ENCODE data around the gene TCERG1L.

TCERG1L gene

GRCh38 chr10:131065673-131066305, 245.7 kb downstream of the TCERG1L start:
- DNase-seq (ENCODE audit: low read depth), result no peak

GRCh38 chr10:131063311-131063710, 248.2 kb downstream of the TCERG1L start:
- no peak for DNase-seq (ENCODE audit: low read depth)

GRCh38 chr10:131062621-131063260, 248.8 kb downstream of the TCERG1L start:
- no peak for DNase-seq (ENCODE audit: low read depth)

- no peak for DNase-seq (ENCODE audit: low read depth)
Measured at GRCh38 chr10:131061216-131061615, 250.3 kb downstream of the TCERG1L start.

- DNase-seq (ENCODE audit: low read depth), result no peak
Measured at GRCh38 chr10:131059881-131060280, 251.6 kb downstream of the TCERG1L start.

- no peak for DNase-seq (ENCODE audit: low read depth)
Measured at GRCh38 chr10:131058799-131059198, 252.7 kb downstream of the TCERG1L start.

- DNase-seq (ENCODE audit: low read depth), result no peak
Measured at GRCh38 chr10:131056781-131057180, 254.7 kb downstream of the TCERG1L start.

- DNase-seq (ENCODE audit: low read depth), result no peak
Measured at GRCh38 chr10:131056091-131056579, 255.4 kb downstream of the TCERG1L start.

GRCh38 chr10:131055437-131055836, 256.1 kb downstream of the TCERG1L start:
- DNase-seq (ENCODE audit: low read depth), result no peak

- no peak for DNase-seq (ENCODE audit: low read depth)
Measured at GRCh38 chr10:131053192-131053591, 258.3 kb downstream of the TCERG1L start.

GRCh38 chr10:131050162-131050766, 261.3 kb downstream of the TCERG1L start:
- DNase-seq (ENCODE audit: low read depth), result no peak

- no peak for DNase-seq (ENCODE audit: low read depth)
Measured at GRCh38 chr10:131049016-131049415, 262.5 kb downstream of the TCERG1L start.

- no peak for DNase-seq (ENCODE audit: low read depth)
Measured at GRCh38 chr10:131048606-131049005, 262.9 kb downstream of the TCERG1L start.

GRCh38 chr10:131047501-131047900, 264.0 kb downstream of the TCERG1L start:
- DNase-seq (ENCODE audit: low read depth), result no peak

- no peak for DNase-seq (ENCODE audit: low read depth)
Measured at GRCh38 chr10:131046194-131046593, 265.3 kb downstream of the TCERG1L start.

GRCh38 chr10:131044379-131045111, 267.0 kb downstream of the TCERG1L start:
- no peak for DNase-seq (ENCODE audit: low read depth)

GRCh38 chr10:131043039-131043691, 268.4 kb downstream of the TCERG1L start:
- DNase-seq (ENCODE audit: low read depth), result no peak

Data from CMK (cell line).